GM23338 (cell line): ENCODE data around the gene PANK1.

Source experiments
- CREB1 ChIP-seq: fragments of 250-450 bp; sonication (Bioruptor Pico); IDR thresholded peaks from 2 replicates; pipeline ENCODE4 v1.5.0; 2020; ENCODE audit warnings: low read depth, mild to moderate bottlenecking, moderate library complexity
- CTCF ChIP-seq, 2 experiments: fragments of 200-600 bp in 1 of 2; sonication (generic) in 1 of 2; conservative IDR thresholded peaks; 2 replicates each; pipeline versions ENCODE4 v1.5.1 to v1.6.1; 2016 to 2017; ENCODE audit warnings: antibody characterized with exemption in 2 of 2, low read depth in 2 of 2, mild to moderate bottlenecking in 2 of 2, moderate library complexity in 1 of 2
- NANOG ChIP-seq: IDR thresholded peaks from 2 replicates; pipeline ENCODE4 v1.6.1; 2016; ENCODE audit warnings: antibody characterized with exemption, borderline replicate concordance
- POLR2AphosphoS5 ChIP-seq: IDR thresholded peaks from 2 replicates; pipeline ENCODE4 v1.6.1; 2016; ENCODE audit warnings: antibody characterized with exemption, low read depth
- REST ChIP-seq: IDR thresholded peaks from one replicate; pipeline ENCODE4 v1.6.1; 2018; ENCODE audit warnings: antibody characterized with exemption; ENCODE audit not compliant: unreplicated experiment

- TF ChIP-seq CTCF (conservative IDR thresholded peaks at IDR 0.05; ENCODE audit: low read depth in 2 of 2) (no peak), REST (no peak), POLR2AphosphoS5 (no peak), NANOG (no peak), CREB1 (CRISPR knock-in tag) (no peak)
These were observed 29.2 kb downstream of the PANK1 start for GRCh38 chr10:89615824-89616223.
